ENCODE data around the gene ATP9A. TPM values are rescaled to one million over a fixed set of nuclear protein-coding genes. Genes with fewer than 3 reads are reported as not detected.

Gene ATP9A
- total RNA-seq, 1 experiment from 2014 or later: 12.1 TPM

DNA sequence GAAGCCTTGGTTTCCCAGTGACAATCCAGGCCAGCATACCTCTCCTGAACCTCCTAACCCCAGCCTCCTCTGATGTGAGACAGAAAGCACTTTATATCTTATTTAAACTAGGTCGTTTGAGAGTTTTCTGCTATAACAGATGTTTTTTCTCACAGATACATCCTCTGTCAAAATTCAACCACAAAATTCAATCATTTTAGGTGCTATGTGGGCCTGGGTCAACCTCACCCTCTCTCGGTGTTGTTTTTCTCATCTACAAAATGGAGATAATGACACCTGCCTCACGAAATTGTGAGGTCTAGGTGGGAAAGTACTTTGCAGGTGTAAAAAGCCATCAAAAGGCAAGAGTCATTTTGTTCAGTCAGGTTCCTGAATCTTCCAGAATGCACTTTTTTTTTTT is 179.4 kb downstream of the ATP9A start:
- Mint-ChIP-seq H3K4me1 (no peaks in the 10 kb centered on the region; a peak in 1 of 4 replicates), H3K4me3 (no peak overlapping the region), H3K9me3 (no peaks in the 10 kb centered on the region), H3K27me3 (ENCODE audit: low read depth) (peaks cover 2% of the 10 kb centered on the region; the same call in 1 of the 2 replicates), H3K27ac (no peak overlapping the region), H3K36me3 (ENCODE audit: insufficient read depth in 1 of 3, low read depth in 3 of 3) (no peaks in the 10 kb centered on the region; a peak in 1 of 7 replicates)
- Histone ChIP-seq H4K91ac (ENCODE audit: insufficient read length, low read depth, low read length) (no peak overlapping the region), H3K14ac (ENCODE audit: insufficient read depth, low read length) (no peak overlapping the region), H2AK5ac (ENCODE audit: insufficient read length, low read length) (no peak overlapping the region), H2AFZ (ENCODE audit: low read length) (no peak overlapping the region), H3K23ac (ENCODE audit: insufficient read length, low read depth, low read length) (no peak overlapping the region), H2BK15ac (ENCODE audit: low read depth, low read length) (no peak overlapping the region), H2BK20ac (ENCODE audit: low read depth, low read length, poor library complexity, severe bottlenecking) (no peak overlapping the region), H3K27ac (ENCODE audit: insufficient read length, low read depth, low read length) (no peak overlapping the region), H2BK12ac (ENCODE audit: insufficient read length, low read depth, low read length) (no peak overlapping the region), H3K23me2 (ENCODE audit: insufficient read length, low read depth, low read length, poor library complexity, severe bottlenecking) (no peaks in the 10 kb centered on the region), H3K9ac (ENCODE audit: extremely low read depth, insufficient read length, low read length) (no peak overlapping the region), H4K8ac (replicated peaks; ENCODE audit: insufficient read length, low read depth, low read length) (no peak overlapping the region), H3K27me3 (ENCODE audit: insufficient read depth, low read length) (no peaks in the 10 kb centered on the region), H3K18ac (ENCODE audit: insufficient read length, low read depth, low read length) (no peak overlapping the region), H3K79me2 (ENCODE audit: insufficient read depth, low read length) (no peaks in the 10 kb centered on the region), H3K9me3 (ENCODE audit: control insufficient read depth, low read depth, low read length) (no peaks in the 10 kb centered on the region), H3K4ac (ENCODE audit: low read depth, low read length) (no peak overlapping the region), H2BK120ac (ENCODE audit: low read depth, low read length, poor library complexity, severe bottlenecking) (no peak overlapping the region), H3K4me1 (ENCODE audit: insufficient read depth, low read length) (no peaks in the 10 kb centered on the region), H3K56ac (ENCODE audit: insufficient read length, low read depth, low read length) (no peak overlapping the region), H2BK5ac (ENCODE audit: insufficient read length, low read length) (no peak overlapping the region), H4K20me1 (ENCODE audit: control insufficient read depth, insufficient read depth, insufficient read length) (no peaks in the 10 kb centered on the region), H3T11ph (ENCODE audit: low read length) (no peak overlapping the region), H3K4me2 (ENCODE audit: insufficient read depth, insufficient read length, low read length) (no peak overlapping the region), H3K79me1 (ENCODE audit: insufficient read depth, low read depth, low read length, poor library complexity, severe bottlenecking) (no peaks in the 10 kb centered on the region), H4K5ac (ENCODE audit: insufficient read length, low read depth, low read length) (no peak overlapping the region)
- DNase-seq: no peak
- TF ChIP-seq, protein P1, sequence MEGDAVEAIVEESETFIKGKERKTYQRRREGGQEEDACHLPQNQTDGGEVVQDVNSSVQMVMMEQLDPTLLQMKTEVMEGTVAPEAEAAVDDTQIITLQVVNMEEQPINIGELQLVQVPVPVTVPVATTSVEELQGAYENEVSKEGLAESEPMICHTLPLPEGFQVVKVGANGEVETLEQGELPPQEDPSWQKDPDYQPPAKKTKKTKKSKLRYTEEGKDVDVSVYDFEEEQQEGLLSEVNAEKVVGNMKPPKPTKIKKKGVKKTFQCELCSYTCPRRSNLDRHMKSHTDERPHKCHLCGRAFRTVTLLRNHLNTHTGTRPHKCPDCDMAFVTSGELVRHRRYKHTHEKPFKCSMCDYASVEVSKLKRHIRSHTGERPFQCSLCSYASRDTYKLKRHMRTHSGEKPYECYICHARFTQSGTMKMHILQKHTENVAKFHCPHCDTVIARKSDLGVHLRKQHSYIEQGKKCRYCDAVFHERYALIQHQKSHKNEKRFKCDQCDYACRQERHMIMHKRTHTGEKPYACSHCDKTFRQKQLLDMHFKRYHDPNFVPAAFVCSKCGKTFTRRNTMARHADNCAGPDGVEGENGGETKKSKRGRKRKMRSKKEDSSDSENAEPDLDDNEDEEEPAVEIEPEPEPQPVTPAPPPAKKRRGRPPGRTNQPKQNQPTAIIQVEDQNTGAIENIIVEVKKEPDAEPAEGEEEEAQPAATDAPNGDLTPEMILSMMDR (conservative IDR thresholded peaks at IDR 0.05): no peak
- no CpG with 5 or more reads among the region's 3 CpGs for WGBS (ENCODE audit: extremely low coverage, insufficient read length, low lambda C conversion rate)

Measured in H9 (cell line).